CD8-positive, alpha-beta memory T cell (primary cell): Measurements from ENCODE around the gene CD47. TPM values are rescaled to one million over a fixed set of nuclear protein-coding genes. Genes with fewer than 3 reads are reported as not detected.
A peak's percentile ranks its signal among the peaks of the same experiment; 100 is the strongest.

Experiments
- CTCF ChIA-PET: fragments of 350-600 bp; sonication (Branson Sonifier 250); formaldehyde crosslinking; loops from one replicate; lab custom pipeline; 2021; ENCODE audit warnings: antibody characterized with exemption; lab: Charles Lee
- POLR2A ChIA-PET: fragments of 350-600 bp; sonication (Branson Sonifier 250); formaldehyde crosslinking; loops from one replicate; lab custom pipeline; 2021; ENCODE audit warnings: antibody characterized with exemption; lab: Charles Lee
- DNase-seq, 5 donors: peaks; one replicate each; pipeline versions ENCODE4 v3.0.0 to v3.0.0-alpha.2; 2020 to 2022; ENCODE audit warnings: mixed read lengths in 1 of 5
- H3K27ac ChIP-seq: one replicate; pipeline ENCODE4 v1.7.0; 2013; ENCODE audit warnings: low read depth, mild to moderate bottlenecking, low read length, moderate library complexity
- H3K27me3 ChIP-seq: 2 replicates; pipeline ENCODE4 v1.7.0; 2013; ENCODE audit warnings: low read length, mild to moderate bottlenecking; ENCODE audit not compliant: insufficient read depth, poor library complexity, severe bottlenecking
- H3K36me3 ChIP-seq: 2 replicates; pipeline ENCODE4 v1.7.0; 2013; ENCODE audit warnings: mild to moderate bottlenecking, low read length, moderate library complexity; ENCODE audit not compliant: insufficient read depth
- H3K4me1 ChIP-seq: 2 replicates; pipeline ENCODE4 v1.7.0; 2013; ENCODE audit warnings: mild to moderate bottlenecking, low read length, moderate library complexity; ENCODE audit not compliant: insufficient read depth
- H3K4me3 ChIP-seq: 2 replicates; pipeline ENCODE4 v1.7.0; 2013; ENCODE audit warnings: mild to moderate bottlenecking, low read length
- H3K9me3 ChIP-seq: 2 replicates; pipeline ENCODE4 v1.7.0; 2013; ENCODE audit warnings: mild to moderate bottlenecking, low read length
- H3K27ac Mint-ChIP-seq, 8 donors: one replicate each; pipeline ENCODE4 v1.8.0; 2020 to 2021; ENCODE audit warnings: mixed read lengths in 8 of 8, mild to moderate bottlenecking in 6 of 8, inconsistent platforms in 3 of 8, moderate library complexity in 3 of 8
- H3K27me3 Mint-ChIP-seq, 2 donors: one replicate each; pipeline ENCODE4 v1.8.0; 2020 to 2021; ENCODE audit warnings: mixed read lengths in 2 of 2, mild to moderate bottlenecking in 1 of 2, moderate library complexity in 1 of 2
- H3K36me3 Mint-ChIP-seq, 3 donors: one replicate each; pipeline ENCODE4 v1.8.0; 2020 to 2021; ENCODE audit warnings: mixed read lengths in 3 of 3, inconsistent platforms in 1 of 3, mild to moderate bottlenecking in 1 of 3
- H3K4me1 Mint-ChIP-seq, 3 donors: one replicate each; pipeline ENCODE4 v1.8.0; 2020 to 2021; ENCODE audit warnings: mixed read lengths in 3 of 3, inconsistent platforms in 1 of 3, mild to moderate bottlenecking in 1 of 3
- H3K4me3 Mint-ChIP-seq, 7 donors: one replicate each; pipeline ENCODE4 v1.8.0; 2020 to 2021; ENCODE audit warnings: mixed read lengths in 7 of 7, mild to moderate bottlenecking in 6 of 7, moderate library complexity in 4 of 7, inconsistent platforms in 2 of 7
- H3K9me3 Mint-ChIP-seq, 5 donors: one replicate each; pipeline ENCODE4 v1.8.0; 2020 to 2022; ENCODE audit warnings: mixed read lengths in 5 of 5, mild to moderate bottlenecking in 3 of 5, moderate library complexity in 2 of 5, inconsistent platforms in 1 of 5
- polyA plus RNA-seq: library from polyadenylated mRNA; unstranded; fragments of 300-500 nt; fragmentation: Illumina TruSeq; gene quantifications from one replicate; pipeline ENCODE4 v1.2.3, GENCODE V29; 2021
- total RNA-seq, 2 experiments: library from RNA; stranded (reverse); gene quantifications; one replicate each; pipeline ENCODE4 v1.2.3, GENCODE V29; 2021

The CD47 gene
- total and polyA plus RNA-seq, 3 experiments from 2014 or later: 126 to 232 (median 131) TPM

GRCh38 chr3:108102420-108103039 is 11.7 kb upstream of the CD47 start:
- Mint-ChIP-seq H3K27me3 (peaks cover 0 to 3% of the 10 kb centered on the region in 2 donors), H3K9me3 (no peaks in the 10 kb centered on the region), H3K4me1 (peaks cover 28 to 33% (median 29%) of the 10 kb centered on the region in 3 donors), H3K36me3 (peaks cover 0 to 5% (median 4%) of the 10 kb centered on the region in 3 donors), H3K27ac (peak overlapping the region in 1 of 8 donors; percentile 5), H3K4me3 (no peak overlapping the region)
- Histone ChIP-seq H3K9me3 (no peaks in the 10 kb centered on the region), H3K4me1 (peaks cover 30% of the 10 kb centered on the region), H3K27ac (no peak overlapping the region), H3K4me3 (no peak overlapping the region), H3K36me3 (no peaks in the 10 kb centered on the region), H3K27me3 (no peaks in the 10 kb centered on the region)
- CTCF ChIA-PET: no interaction called here
- no peak for DNase-seq
- POLR2A ChIA-PET: interaction anchor here (1.0 kb wide), 1 partner anchor 9 kb away, joined by 3 read pairs; no protein-coding TSS in a partner anchor

GRCh38 chr3:108100906-108101660 is 10.3 kb upstream of the CD47 start:
- Mint-ChIP-seq H3K4me3 (peak overlapping the region in 3 of 7 donors; percentile 24 to 49 (median 29)), H3K4me1 (peaks cover 32 to 42% (median 37%) of the 10 kb centered on the region in 3 donors), H3K27ac (peak overlapping the region; percentile 7 to 95 (median 71)), H3K36me3 (peaks cover 0 to 4% (median 0%) of the 10 kb centered on the region in 3 donors), H3K27me3 (peaks cover 0 to 3% of the 10 kb centered on the region in 2 donors), H3K9me3 (no peaks in the 10 kb centered on the region)
- Histone ChIP-seq H3K36me3 (no peaks in the 10 kb centered on the region), H3K4me1 (peaks cover 30% of the 10 kb centered on the region), H3K4me3 (no peak overlapping the region), H3K9me3 (no peaks in the 10 kb centered on the region), H3K27ac (no peak overlapping the region), H3K27me3 (no peaks in the 10 kb centered on the region)
- ChIA-PET CTCF (no interaction called here), POLR2A (interaction anchor here (1.1 kb wide), 1 partner anchor 12 kb away, joined by 4 read pairs; no protein-coding TSS in a partner anchor)
- DNase-seq: peak in 2 of 5 donors; percentile 16 to 21

- POLR2A ChIA-PET: interaction anchor here (0.5 to 1.1 kb wide), 4 partner anchors 11 to 362 kb away, joined by 4 to 9 read pairs (median 6); no protein-coding TSS in a partner anchor
- CTCF ChIA-PET: no interaction called here
- DNase-seq: peak in 1 of 5 donors; percentile 42
- Mint-ChIP-seq H3K4me3 (peak overlapping the region in 3 of 7 donors; percentile 6 to 56 (median 8)), H3K27me3 (peaks cover 0 to 6% of the 10 kb centered on the region in 2 donors), H3K36me3 (peaks cover 0 to 2% (median 0%) of the 10 kb centered on the region in 3 donors), H3K9me3 (no peaks in the 10 kb centered on the region), H3K4me1 (peaks cover 33 to 43% (median 41%) of the 10 kb centered on the region in 3 donors), H3K27ac (peak overlapping the region in 7 of 8 donors; percentile 12 to 95 (median 52))
- Histone ChIP-seq H3K4me1 (peaks cover 30% of the 10 kb centered on the region), H3K4me3 (no peak overlapping the region), H3K27me3 (no peaks in the 10 kb centered on the region), H3K27ac (no peak overlapping the region), H3K9me3 (no peaks in the 10 kb centered on the region), H3K36me3 (no peaks in the 10 kb centered on the region)
Measured at GRCh38 chr3:108099679-108100428, 9.0 kb upstream of the CD47 start.

GRCh38 chr3:108099244-108099643 is 8.4 kb upstream of the CD47 start:
- no peak overlapping the region for H3K27ac ChIP-seq

GRCh38 chr3:108098003-108098370 is 7.2 kb upstream of the CD47 start:
- H3K27ac Mint-ChIP-seq: peak overlapping the region in 3 of 8 donors; percentile 19 to 64 (median 35)
- CTCF ChIA-PET: interaction anchor here (1.2 to 2.0 kb wide), 2 partner anchors 24 to 28 kb away, joined by 3 to 5 read pairs; no protein-coding TSS in a partner anchor
- no peak overlapping the region for H3K27ac ChIP-seq

More at GRCh38 chr3:108099244-108099643, 8.4 kb upstream of the CD47 start:
- H3K4me1 ChIP-seq: peaks cover 30% of the 10 kb centered on the region
- POLR2A ChIA-PET: interaction anchor here (0.5 to 0.7 kb wide), 2 partner anchors 110 to 362 kb away, joined by 7 to 9 read pairs; no protein-coding TSS in a partner anchor
- H3K9me3 ChIP-seq: no peaks in the 10 kb centered on the region
- CTCF ChIA-PET: no interaction called here
- Mint-ChIP-seq H3K27ac (peak overlapping the region in 7 of 8 donors; percentile 12 to 95 (median 52)), H3K4me1 (peaks cover 36 to 44% (median 43%) of the 10 kb centered on the region in 3 donors), H3K36me3 (peaks cover 0 to 2% (median 0%) of the 10 kb centered on the region in 3 donors), H3K4me3 (peak overlapping the region in 2 of 7 donors; percentile 6 to 19), H3K9me3 (no peaks in the 10 kb centered on the region), H3K27me3 (peaks cover 0 to 6% of the 10 kb centered on the region in 2 donors)
- H3K27me3 ChIP-seq: no peaks in the 10 kb centered on the region
- H3K4me3 ChIP-seq: no peak overlapping the region
- no peaks in the 10 kb centered on the region for H3K36me3 ChIP-seq
- DNase-seq: no peak

GRCh38 chr3:108097322-108098002 is 6.6 kb upstream of the CD47 start:
- H3K4me1 ChIP-seq: peaks cover 46% of the 10 kb centered on the region
- no peaks in the 10 kb centered on the region for H3K27me3 ChIP-seq
- Mint-ChIP-seq H3K4me1 (peaks cover 50 to 59% (median 58%) of the 10 kb centered on the region in 3 donors), H3K9me3 (no peaks in the 10 kb centered on the region), H3K36me3 (peaks cover 0 to 2% (median 0%) of the 10 kb centered on the region in 3 donors), H3K4me3 (peak overlapping the region in 1 of 7 donors; percentile 41), H3K27me3 (peaks cover 0 to 3% of the 10 kb centered on the region in 2 donors), H3K27ac (peak overlapping the region in 4 of 8 donors; percentile 19 to 68 (median 51))
- H3K27ac ChIP-seq: no peak overlapping the region
- no peak for DNase-seq
- H3K4me3 ChIP-seq: no peak overlapping the region
- no peaks in the 10 kb centered on the region for H3K9me3 ChIP-seq
- ChIA-PET CTCF (interaction anchor here (2.0 kb wide), 1 partner anchor 24 kb away, joined by 5 read pairs; no protein-coding TSS in a partner anchor), POLR2A (no interaction called here)
- H3K36me3 ChIP-seq: no peaks in the 10 kb centered on the region

More at GRCh38 chr3:108098003-108098370, 7.2 kb upstream of the CD47 start:
- Mint-ChIP-seq H3K4me1 (peaks cover 45 to 54% (median 53%) of the 10 kb centered on the region in 3 donors), H3K9me3 (no peaks in the 10 kb centered on the region), H3K36me3 (peaks cover 0 to 2% (median 0%) of the 10 kb centered on the region in 3 donors), H3K27me3 (peaks cover 0 to 6% of the 10 kb centered on the region in 2 donors), H3K4me3 (no peak overlapping the region)
- H3K4me3 ChIP-seq: no peak overlapping the region
- no peaks in the 10 kb centered on the region for H3K36me3 ChIP-seq
- POLR2A ChIA-PET: no interaction called here
- H3K27me3 ChIP-seq: no peaks in the 10 kb centered on the region
- no peak for DNase-seq
- H3K9me3 ChIP-seq: no peaks in the 10 kb centered on the region
- H3K4me1 ChIP-seq: peaks cover 40% of the 10 kb centered on the region
